RWPE2 (cell line): ENCODE measurements around the gene EFNB1.

Source experiments
- ATAC-seq: fragments of 200-7000 bp; cut with Tn5 transposase; 3 replicates; pipeline ENCODE4 v1.9.1; 2021; ENCODE audit warnings: low read depth
- DNase-seq: peaks from one replicate; pipeline ENCODE4 v3.0.0-alpha.2; 2020; ENCODE audit warnings: low spot score
- H3K27ac ChIP-seq: fragments of 450-650 bp; 2 replicates; pipeline ENCODE4 v1.5.1; 2017; ENCODE audit warnings: mild to moderate bottlenecking; ENCODE audit not compliant: poor library complexity, severe bottlenecking
- H3K27me3 ChIP-seq: fragments of 250-450 bp; sonication (Bioruptor Pico); 2 replicates; pipeline ENCODE4 v1.5.1; 2021; ENCODE audit warnings: mild to moderate bottlenecking, moderate library complexity; ENCODE audit not compliant: insufficient read depth, poor library complexity, severe bottlenecking
- H3K36me3 ChIP-seq: fragments of 250-450 bp; sonication (Bioruptor Pico); 2 replicates; pipeline ENCODE4 v1.5.1; 2020; ENCODE audit warnings: low read depth, mild to moderate bottlenecking, moderate library complexity
- H3K4me1 ChIP-seq: fragments of 250-450 bp; sonication (Bioruptor Pico); 2 replicates; pipeline ENCODE4 v1.5.1; 2021; ENCODE audit warnings: mild to moderate bottlenecking, moderate library complexity; ENCODE audit not compliant: insufficient read depth, poor library complexity, severe bottlenecking
- H3K4me3 ChIP-seq: fragments of 250-450 bp; sonication (Bioruptor Pico); 2 replicates; pipeline ENCODE4 v1.5.1; 2021; ENCODE audit warnings: mild to moderate bottlenecking, moderate library complexity; ENCODE audit not compliant: severe bottlenecking
- H3K9me3 ChIP-seq: fragments of 250-450 bp; sonication (Bioruptor Pico); 2 replicates; pipeline ENCODE4 v1.5.1; 2021; ENCODE audit warnings: mild to moderate bottlenecking, moderate library complexity; ENCODE audit not compliant: severe bottlenecking
- TF ChIP-seq, protein P1 (sequence below): fragments of 450-650 bp; IDR thresholded peaks from one replicate; pipeline ENCODE4 v1.5.1; 2017; ENCODE audit warnings: mild to moderate bottlenecking, moderate library complexity; ENCODE audit not compliant: poor library complexity, severe bottlenecking

EFNB1 gene

GRCh38 chrX:68843992-68844391 is 15.2 kb downstream of the EFNB1 start:
- DNase-seq (peak; percentile 70), ATAC-seq (peak; percentile 88)
- Histone ChIP-seq H3K9me3 (no peaks in the 10 kb centered on the region), H3K4me3 (no peak overlapping the region), H3K4me1 (peaks cover 32% of the 10 kb centered on the region), H3K27ac (peak overlapping the region; percentile 78), H3K27me3 (no peaks in the 10 kb centered on the region), H3K36me3 (peaks cover 31% of the 10 kb centered on the region)
- TF ChIP-seq, protein P1, sequence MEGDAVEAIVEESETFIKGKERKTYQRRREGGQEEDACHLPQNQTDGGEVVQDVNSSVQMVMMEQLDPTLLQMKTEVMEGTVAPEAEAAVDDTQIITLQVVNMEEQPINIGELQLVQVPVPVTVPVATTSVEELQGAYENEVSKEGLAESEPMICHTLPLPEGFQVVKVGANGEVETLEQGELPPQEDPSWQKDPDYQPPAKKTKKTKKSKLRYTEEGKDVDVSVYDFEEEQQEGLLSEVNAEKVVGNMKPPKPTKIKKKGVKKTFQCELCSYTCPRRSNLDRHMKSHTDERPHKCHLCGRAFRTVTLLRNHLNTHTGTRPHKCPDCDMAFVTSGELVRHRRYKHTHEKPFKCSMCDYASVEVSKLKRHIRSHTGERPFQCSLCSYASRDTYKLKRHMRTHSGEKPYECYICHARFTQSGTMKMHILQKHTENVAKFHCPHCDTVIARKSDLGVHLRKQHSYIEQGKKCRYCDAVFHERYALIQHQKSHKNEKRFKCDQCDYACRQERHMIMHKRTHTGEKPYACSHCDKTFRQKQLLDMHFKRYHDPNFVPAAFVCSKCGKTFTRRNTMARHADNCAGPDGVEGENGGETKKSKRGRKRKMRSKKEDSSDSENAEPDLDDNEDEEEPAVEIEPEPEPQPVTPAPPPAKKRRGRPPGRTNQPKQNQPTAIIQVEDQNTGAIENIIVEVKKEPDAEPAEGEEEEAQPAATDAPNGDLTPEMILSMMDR, result no peak

- Histone ChIP-seq H3K4me3 (no peak overlapping the region), H3K27me3 (no peaks in the 10 kb centered on the region), H3K36me3 (peaks cover 25% of the 10 kb centered on the region), H3K9me3 (no peaks in the 10 kb centered on the region), H3K27ac (peak overlapping the region; percentile 78), H3K4me1 (peaks cover 32% of the 10 kb centered on the region)
- DNase-seq (no peak), ATAC-seq (0 out of 3 replicates have a peak, but pooled peaks have one; percentile 22)
- TF ChIP-seq, protein P1, result no peak
Observed at GRCh38 chrX:68844581-68844980, 15.8 kb downstream of the EFNB1 start.

DNA sequence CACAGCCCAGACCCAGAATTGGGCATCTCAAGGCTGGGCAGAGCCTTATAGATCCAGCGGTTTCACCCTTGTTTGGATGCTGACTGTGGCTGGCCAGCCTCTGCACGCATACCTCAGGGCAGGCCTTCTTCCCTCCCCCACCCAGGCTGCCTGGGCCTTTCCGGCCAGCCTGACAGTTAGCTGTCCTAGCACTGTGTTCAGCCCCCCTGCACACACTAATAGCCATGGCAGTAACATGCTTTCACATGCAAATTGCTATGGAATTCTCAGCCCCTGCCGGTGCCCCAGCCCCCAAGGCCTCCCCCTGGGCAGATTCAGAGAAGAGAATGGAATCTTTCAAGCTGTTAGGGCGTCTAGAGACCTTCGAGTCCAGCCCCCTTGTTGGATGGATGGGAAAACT is 17.7 kb downstream of the EFNB1 start:
- Histone ChIP-seq H3K27ac (peak overlapping the region; percentile 78), H3K4me3 (no peak overlapping the region)
- ATAC-seq, result no peak

GRCh38 chrX:68847172-68847571 is 18.4 kb downstream of the EFNB1 start:
- Histone ChIP-seq H3K9me3 (no peaks in the 10 kb centered on the region), H3K4me3 (no peak overlapping the region), H3K4me1 (peaks cover 27% of the 10 kb centered on the region), H3K27ac (no peak overlapping the region), H3K36me3 (peaks cover 9% of the 10 kb centered on the region), H3K27me3 (no peaks in the 10 kb centered on the region)
- ATAC-seq (no peak), DNase-seq (no peak)
- TF ChIP-seq, protein P1, result no peak

More for the DNA sequence above, 17.7 kb downstream of the EFNB1 start:
- no peaks in the 10 kb centered on the region for H3K27me3 ChIP-seq
- TF ChIP-seq, protein P1, result no peak
- H3K9me3 ChIP-seq, result no peaks in the 10 kb centered on the region
- no peak for DNase-seq
- H3K36me3 ChIP-seq, result peaks cover 9% of the 10 kb centered on the region
- peaks cover 31% of the 10 kb centered on the region for H3K4me1 ChIP-seq

GRCh38 chrX:68848189-68848940 is 19.5 kb downstream of the EFNB1 start:
- Histone ChIP-seq H3K36me3 (peaks cover 9% of the 10 kb centered on the region), H3K9me3 (no peaks in the 10 kb centered on the region), H3K27me3 (no peaks in the 10 kb centered on the region), H3K27ac (no peak overlapping the region), H3K4me1 (peaks cover 15% of the 10 kb centered on the region), H3K4me3 (no peak overlapping the region)
- DNase-seq (no peak), ATAC-seq (no peak)
- TF ChIP-seq, protein P1, result no peak
